ENCODE measurements around the gene TYW1.
"Not testable (repeated sequence)": the region's sequence is repeated elsewhere in the genome, so short reads cannot be mapped to it uniquely, and the experiment has no call there.

The TYW1 gene

DNA sequence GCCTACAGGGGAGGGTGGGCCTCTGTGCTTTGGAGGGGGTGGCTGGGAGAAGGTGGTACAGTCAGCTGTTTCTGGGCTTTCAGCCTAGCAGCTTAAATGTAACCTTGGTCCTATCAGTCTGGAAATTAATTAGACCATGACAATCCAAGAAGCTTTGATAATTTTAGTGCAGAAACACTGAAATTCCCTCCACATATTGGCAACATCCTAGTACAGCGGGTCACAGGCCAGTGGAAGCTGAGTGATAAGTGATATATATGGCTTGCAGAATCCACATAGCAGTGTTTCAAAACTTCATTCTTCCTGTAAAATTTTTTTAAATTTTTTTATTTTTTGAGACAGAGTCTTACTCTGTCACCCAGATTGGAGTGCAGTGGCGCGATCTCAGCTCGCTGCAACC, 212.6 kb downstream of the TYW1 start:
- DNase-seq, result no peak
- intact Hi-C loops (cut with DNase I), result no loop called here

DNA sequence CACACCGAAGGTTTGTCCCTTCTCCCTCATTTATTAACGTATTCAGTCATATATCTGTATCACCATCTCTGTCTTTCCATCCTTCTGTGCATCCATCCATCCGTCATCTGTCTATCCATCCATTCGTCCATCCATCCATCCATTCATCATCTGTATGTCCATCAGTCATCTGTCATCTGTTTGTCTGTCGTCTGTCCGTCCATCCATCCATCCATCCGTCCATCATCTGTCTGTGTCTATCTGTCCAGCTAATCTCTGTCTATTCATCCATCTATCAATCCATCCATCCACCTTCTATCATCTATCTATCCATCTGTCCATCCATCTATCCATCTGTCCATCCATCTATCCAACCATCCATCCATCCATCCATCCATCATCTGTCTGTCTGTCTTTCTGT, 213.9 kb downstream of the TYW1 start:
- no peak for DNase-seq
- intact Hi-C loops (cut with DNase I), result no loop called here

DNA sequence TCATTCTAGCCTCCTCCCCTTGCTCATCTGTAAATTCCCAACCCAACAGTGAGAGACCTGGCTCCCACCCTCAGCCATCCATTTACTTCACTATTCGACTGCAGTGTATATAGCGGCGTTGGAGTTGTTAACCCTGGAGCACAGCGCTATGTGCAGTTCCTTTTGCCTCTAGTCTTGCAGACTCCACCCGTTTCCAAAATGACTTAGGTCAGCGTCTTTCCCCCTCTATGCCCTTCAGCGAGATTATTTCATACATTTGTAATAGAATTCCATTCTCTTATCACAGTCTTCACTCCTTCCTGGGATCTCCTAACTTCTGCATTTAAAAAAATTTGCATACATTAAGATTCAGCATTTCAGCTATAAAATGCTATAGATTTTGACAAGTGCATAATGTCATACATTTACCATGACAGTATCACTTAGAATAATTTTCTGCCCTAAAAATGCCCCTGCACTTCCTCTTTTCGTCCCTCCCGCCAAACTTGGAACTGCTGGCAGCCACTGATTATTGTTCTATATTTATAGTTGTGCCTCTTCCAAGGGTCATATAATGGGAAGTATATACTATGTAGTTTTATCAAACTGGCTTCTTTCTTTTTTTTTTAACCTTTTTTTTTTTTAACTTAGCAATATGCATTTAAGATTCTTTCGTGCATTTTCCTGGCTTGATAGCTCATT, 215.2 kb downstream of the TYW1 start:
- DNase-seq; intact Hi-C loops (cut with DNase I): not testable (repeated sequence)

DNA sequence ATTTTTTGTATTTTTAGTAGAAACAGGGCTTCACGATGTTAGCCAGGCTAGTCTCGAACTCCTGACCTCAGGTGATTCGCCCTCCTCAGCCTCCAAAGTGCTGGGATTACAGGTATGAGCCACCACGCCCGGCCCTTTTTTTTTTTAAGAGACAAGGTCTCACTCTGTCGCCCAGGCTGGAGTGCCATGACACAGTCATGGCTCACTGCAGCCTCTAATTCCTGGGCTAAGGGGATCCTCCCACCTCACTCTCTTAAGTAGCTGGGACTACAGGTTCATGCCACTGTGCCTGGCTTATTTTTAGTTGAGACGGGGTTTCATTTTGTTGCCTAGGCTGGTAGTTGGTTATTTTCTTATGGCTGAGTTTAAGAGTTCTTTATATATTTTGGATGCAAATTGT, 216.4 kb downstream of the TYW1 start:
- DNase-seq; intact Hi-C loops (cut with DNase I): not testable (repeated sequence)

DNA sequence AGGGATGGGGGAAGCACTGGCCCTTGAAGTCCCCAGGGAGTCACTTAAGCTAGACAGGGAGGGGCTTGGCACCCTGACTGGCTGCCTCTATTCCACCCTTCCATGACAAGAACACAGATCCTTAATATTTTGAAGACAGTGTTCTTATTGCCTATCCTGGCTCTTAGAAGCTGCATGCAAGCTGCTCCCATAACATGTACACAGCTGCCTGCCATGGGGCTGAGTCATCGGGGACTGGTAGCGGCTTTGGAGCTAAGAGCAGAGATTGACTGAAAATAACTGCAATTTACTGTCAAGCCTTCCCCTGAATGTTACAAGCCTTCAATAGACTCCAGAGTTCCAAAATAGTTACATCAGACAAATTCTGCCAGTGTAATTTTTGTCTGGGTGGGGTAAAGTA, 226.9 kb downstream of the TYW1 start:
- DNase-seq, result peak in 36 of 42 donors; percentile 7 to 93 (median 66)
- intact Hi-C loops (cut with DNase I), result not testable (repeated sequence)

DNA sequence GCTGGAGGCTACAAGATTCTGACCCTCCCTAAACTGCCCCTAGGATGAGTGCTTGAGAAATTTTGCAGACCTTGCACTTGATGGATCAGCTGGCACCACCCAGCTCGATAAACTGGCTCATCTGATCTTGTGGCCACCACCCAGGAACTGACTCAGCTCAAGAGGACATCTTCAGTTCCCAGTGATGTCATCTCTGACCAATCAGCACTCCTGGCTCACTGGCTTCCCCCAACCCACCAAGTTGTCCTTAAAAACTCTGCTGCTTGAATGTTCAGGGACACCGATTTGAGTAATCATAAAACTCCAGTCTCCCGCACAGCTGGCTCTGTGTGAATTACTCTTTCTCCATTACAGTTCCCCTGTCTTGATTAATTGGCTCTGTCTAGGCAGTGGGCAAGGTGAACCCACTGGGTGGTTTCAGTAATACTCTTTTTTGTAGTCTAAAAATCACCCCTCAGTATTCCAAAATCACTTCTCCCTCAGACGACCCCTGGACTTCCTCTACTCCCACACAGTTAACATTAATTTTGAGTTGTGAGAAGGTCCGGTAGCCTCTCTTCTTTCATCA, 229.8 kb downstream of the TYW1 start:
- DNase-seq, result peak in 4 of 42 donors; percentile 4 to 22 (median 9)

DNA sequence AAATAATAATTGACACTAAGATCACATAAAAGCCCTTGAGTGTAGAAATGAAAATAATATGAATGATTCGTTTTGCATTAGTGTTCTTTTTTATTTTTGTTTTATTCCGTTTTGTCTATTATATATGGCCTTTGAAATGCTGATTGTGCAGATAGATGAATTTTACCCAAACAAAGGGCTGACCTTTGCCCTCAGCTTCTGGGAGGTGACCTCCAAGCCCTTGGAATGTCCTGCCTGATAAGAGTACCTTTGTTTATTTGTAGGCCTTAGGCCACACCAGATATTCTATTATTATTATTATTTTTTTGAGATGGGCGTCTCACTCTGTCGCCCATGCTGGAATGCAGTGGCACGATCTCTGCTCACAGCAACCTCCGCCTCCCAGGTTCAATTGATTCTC, 230.3 kb downstream of the TYW1 start:
- DNase-seq; intact Hi-C loops (cut with DNase I): not testable (repeated sequence)

More for the DNA sequence above, 229.8 kb downstream of the TYW1 start:
- intact Hi-C loops (cut with DNase I), result not testable (repeated sequence)

DNA sequence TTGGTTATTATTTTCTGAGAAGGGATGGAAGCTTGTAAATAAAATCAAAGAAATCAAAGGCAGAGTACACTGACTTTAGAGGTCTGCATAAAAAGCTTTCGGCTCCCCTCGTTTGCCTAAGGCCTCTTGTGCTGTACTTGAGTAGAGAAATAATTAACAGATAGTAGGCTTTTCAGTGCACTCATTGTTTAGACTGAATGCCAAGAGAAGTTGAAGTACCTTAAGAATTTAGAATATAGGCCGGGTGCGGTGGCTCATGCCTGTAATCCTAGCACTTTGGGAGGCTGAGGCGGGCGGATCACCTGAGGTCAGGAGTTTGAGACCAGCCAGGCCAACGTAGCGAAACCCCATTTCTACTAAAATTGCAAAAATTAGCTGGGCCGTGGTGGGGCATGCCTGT, 232.4 kb downstream of the TYW1 start:
- DNase-seq; intact Hi-C loops (cut with DNase I): not testable (repeated sequence)

DNA sequence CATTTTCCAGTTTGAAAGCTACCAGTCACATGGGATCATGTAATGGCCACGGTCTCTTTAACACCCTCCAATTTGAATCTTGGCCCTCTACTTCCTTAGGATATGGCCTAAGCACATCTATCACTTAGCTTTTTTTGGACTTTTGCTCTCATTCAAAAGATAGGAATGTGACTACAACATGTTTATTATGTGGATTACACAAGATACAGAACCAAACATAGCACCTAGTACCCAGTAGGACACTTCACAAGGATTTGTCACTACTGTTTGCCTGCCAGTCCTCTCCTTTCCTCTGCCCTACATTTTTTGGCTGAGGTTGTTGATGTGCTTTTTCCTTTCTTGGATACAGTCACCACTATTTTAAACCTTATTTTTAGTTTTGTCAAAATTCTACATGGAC, 233.4 kb downstream of the TYW1 start:
- DNase-seq; intact Hi-C loops (cut with DNase I): not testable (repeated sequence)

DNA sequence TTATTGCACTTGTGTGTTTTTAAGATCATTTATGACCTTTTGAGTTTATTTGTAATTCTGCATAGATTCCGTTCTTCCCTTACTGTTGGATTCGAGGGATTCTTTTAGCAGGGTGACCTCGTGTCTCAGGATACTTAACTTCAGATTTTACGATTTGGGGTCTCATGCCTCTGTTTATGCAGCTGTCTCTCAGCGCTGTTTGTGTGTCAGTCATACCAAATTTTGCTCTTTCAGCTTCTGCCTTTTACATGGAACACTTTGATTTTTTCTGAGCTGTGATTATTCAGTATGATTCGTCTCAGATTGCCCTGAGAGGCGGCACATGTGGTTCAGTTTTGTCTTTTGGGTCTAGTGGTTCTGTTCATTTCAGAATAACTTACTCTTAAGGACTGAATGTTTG, 236.9 kb downstream of the TYW1 start:
- DNase-seq; intact Hi-C loops (cut with DNase I): not testable (repeated sequence)

DNA sequence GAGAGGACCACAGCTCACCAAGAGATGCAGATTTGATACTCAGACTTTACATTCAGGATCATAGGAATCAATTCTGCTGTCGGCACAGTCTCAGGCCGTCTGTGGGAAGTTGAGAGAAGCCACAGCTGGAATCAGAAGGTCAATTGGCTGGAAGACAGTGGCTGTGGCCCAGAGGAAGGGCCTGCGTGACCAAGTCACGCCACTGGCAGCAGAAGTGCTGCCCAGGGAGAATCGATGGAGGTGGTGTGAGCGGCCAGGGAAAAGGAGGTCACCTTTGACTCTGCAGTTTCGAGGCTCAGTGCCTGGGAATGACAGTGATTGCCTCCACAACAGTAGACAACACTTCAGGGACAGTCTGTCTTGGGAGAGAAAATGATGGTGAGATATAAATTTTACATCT, 239.6 kb downstream of the TYW1 start:
- intact Hi-C loops (cut with DNase I); DNase-seq: not testable (repeated sequence)

DNA sequence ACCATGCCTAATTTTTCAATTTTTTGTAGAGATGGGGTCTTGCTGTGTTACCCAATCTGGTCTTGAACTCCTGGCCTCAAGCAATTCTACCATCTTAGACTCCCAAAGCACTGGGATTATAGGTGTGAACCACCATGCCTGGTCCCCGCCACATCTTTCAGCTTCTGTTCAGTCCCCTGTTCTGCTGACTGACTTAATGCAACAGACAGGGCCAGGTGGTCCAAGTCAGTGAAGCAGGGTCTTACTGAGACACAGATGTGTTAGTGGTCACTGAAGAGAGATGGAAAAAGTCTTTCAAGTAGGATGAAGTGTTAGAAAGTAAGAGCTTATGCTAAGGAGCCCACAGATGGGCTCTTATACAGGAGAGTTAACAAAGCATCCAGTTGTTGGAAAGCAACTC, 246.2 kb downstream of the TYW1 start:
- intact Hi-C loops (cut with DNase I); DNase-seq: not testable (repeated sequence)

DNA sequence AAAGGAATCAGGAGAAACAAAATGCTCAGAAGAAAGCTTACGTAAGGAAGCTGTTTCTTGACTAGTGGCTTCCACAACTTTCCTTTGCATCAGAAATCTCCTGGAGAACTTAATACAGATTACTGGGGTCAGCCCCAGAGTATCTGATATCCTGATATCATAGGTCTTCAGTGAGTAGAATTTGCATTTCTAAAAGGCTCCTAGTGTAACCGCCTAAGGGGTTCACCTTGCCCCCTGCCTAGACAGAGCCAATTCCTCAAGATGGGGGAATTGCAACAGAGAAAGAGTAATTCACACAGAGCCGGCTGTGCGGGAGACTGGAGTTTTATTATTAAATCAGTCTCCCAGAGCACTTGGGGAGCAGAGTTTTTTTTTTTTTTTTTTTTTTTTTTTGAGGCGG, 251.7 kb downstream of the TYW1 start:
- DNase-seq; intact Hi-C loops (cut with DNase I): not testable (repeated sequence)

DNA sequence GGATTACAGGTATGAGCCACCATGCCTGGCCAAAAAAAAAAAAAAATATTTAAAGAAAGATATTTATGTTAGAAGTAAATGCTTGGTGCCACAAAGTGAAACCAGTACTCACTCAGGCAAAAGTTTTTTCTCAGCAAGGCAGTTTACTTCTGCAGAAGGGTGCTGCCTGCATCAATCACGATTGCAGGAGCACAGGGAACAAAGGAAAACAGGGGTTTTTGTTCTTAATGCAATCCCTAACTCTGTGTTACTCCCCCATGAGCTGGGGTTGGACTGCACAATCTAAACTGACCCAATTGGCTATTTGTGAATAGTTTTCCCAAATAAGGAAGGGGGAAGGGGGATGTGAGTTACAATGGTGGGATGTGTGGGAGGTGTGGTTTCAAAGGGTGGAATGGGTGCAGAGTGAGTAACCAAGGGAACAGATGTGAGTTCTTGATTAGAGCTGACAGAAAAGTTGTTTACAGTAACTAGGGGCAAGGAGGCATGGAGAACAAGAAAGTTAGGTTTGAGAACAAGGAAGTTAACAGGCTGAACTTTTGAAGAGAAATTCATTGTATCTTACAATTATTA, 255.4 kb downstream of the TYW1 start:
- intact Hi-C loops (cut with DNase I), result no loop called here
- DNase-seq, result no peak

DNA sequence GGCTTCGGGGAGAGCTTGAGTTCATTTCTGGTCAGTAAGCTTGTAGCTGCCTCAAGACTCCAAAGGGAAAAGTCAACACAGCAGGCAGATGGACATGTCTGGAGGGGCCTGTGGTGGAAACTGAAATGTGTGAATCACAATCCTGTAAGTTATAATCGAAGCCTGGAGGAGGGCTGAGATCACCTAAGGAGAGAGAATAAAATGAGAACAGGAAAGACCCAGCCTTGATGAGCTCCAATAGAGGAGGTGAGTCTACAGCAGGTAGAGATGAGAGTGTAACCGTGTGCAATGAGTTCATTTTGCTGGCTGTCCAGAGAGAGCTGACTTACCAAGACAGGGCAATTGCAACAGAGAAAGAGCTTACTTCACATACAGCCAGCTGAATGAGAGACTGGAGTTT, 258.4 kb downstream of the TYW1 start:
- DNase-seq, result not testable (repeated sequence)

DNA sequence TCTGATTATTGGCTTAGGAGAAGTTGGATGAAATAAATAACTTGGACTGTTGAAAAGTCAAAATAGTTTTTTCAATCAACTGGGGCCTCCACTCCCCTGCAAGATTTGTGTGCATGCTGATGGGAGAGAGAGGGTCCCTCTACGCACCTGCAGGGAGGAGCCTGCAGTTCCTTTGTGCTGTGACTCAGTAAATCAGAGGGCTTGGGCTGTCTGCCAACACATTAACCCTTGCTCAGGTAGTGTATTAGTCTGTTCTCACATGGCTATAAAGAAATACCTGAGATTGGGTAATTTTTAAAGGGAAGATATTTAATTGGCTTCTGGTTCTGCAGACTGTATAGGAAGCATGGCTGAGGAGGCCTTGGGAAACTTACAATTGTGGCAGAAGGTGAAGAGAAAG, 261.1 kb downstream of the TYW1 start:
- intact Hi-C loops (cut with DNase I); DNase-seq: not testable (repeated sequence)

More for the DNA sequence above, 258.4 kb downstream of the TYW1 start:
- intact Hi-C loops (cut with DNase I), result not testable (repeated sequence)

DNA sequence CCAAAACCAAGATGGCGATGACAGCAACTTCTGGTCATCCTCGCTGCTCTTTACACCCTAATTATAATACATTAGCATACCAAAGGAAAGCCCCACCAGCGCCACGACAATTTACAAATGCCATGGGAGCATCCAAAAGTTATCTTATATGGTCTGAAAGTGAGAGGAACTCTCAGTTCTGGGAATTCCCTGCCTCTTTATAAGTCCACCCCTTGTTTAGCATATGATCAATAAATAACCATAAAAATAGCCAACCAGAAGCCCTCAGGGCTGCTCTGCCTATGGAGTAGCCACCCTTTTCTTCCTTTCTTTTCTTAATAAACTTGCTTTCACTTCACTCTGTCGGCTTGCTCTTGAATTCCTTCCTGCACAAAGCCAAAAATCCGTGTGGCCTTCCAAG, 262.7 kb downstream of the TYW1 start:
- intact Hi-C loops (cut with DNase I); DNase-seq: not testable (repeated sequence)

DNA sequence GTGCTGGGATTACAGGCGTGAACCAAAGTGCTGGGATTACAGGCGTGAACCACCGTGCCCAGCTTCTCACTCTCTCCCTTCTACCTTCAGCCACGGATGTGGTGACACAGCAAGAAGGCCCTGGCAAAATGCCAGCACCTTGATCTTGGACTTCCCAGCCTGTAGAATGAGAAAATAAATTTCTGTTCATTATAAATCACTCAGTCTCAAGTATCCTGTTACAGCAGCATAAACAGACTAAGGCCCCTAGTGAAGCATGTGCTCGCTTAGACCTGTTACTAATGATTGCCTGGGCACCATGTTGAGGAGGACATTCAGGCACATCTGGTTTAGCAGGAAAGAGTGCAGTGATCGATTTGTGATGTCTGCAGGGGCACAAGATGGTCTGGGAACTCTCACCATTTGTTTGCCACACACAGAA, 263.5 kb downstream of the TYW1 start:
- intact Hi-C loops (cut with DNase I), result not testable (repeated sequence)
- DNase-seq, result peak in 1 of 42 donors; percentile 13

DNA sequence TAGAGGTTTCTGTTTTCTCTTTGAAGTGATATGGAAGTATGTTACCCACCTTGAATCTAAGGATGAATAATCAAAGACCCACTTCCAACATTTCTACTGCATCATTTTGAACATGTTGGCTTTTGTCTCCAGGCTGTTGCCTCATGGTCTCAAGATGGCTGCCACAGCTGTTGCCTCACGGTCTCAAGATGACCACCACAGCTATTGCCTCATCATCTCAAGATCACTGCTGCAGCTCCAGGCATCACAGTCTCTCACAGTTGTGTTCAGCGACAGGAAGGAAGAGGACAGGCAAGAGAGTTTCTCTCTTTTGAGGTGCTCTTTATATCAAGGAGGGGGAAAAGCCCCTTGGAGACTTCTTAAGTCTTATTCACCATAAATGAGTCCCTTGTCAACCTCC, 267.4 kb downstream of the TYW1 start:
- DNase-seq; intact Hi-C loops (cut with DNase I): not testable (repeated sequence)

DNA sequence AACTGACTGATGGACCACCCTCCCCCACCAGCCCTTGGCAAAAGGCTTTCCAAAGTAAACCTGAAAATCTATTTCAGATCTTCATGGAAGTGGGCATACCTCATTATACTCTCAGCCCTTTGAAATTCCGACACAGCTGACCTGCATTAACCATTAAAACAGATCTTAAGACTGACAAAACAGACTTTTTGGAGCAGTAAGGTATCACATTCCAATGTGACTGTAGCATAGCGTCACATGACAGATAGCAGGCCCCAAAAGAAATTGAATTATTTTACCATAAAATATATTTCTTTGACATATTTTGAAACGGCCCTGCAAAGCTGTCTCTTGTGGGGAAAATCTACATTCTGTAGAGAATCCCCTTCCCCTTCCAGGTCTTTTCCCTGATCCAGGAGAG, 269.4 kb downstream of the TYW1 start:
- DNase-seq; intact Hi-C loops (cut with DNase I): not testable (repeated sequence)

Data from head of caudate nucleus (tissue), 42 donors.